Measurements from ENCODE around the gene CRIP1. TPM values are rescaled to one million over a fixed set of nuclear protein-coding genes. Genes with fewer than 3 reads are reported as not detected.

Gene CRIP1
- polyA plus RNA-seq, 1 donor (not counting 4 experiments of a cell fraction or from before 2014, with no cell fraction given) = 1.7 TPM

GRCh38 chr14:105484069-105484996, 2.4 kb upstream of the CRIP1 start:
- no peaks in the 10 kb centered on the region for H3K36me3 ChIP-seq (ENCODE audit: control insufficient read depth in 2 of 2, extremely low read depth in 1 of 2, insufficient read depth in 2 of 2, low read length in 2 of 2)
- FAIRE-seq = no peak

GRCh38 chr14:105484997-105485393, 1.7 kb upstream of the CRIP1 start:
- H3K79me2 ChIP-seq (ENCODE audit: control insufficient read depth, insufficient read depth, low read length) = no peaks in the 10 kb centered on the region
- H3K27me3 ChIP-seq (ENCODE audit: control insufficient read depth, extremely low read depth, insufficient read depth, low read length) = peaks cover 35% of the 10 kb centered on the region
- H4K20me1 ChIP-seq (ENCODE audit: control insufficient read depth, extremely low read depth, insufficient read depth, low read length) = no peaks in the 10 kb centered on the region
- H3K36me3 ChIP-seq (ENCODE audit: control insufficient read depth in 2 of 2, extremely low read depth in 1 of 2, insufficient read depth in 2 of 2, low read length in 2 of 2) = no peaks in the 10 kb centered on the region
- TF ChIP-seq EZH2 (IDR thresholded peaks at IDR 0.05; ENCODE audit: low read length) (no peak), CTCF (optimal IDR thresholded peaks at IDR 0.05 in 1 of 3, IDR thresholded peaks at IDR 0.05 in 1 of 3, conservative IDR thresholded peaks at IDR 0.05 in 1 of 3; ENCODE audit: extremely low read depth in 1 of 3, insufficient read depth in 2 of 3, low read length in 3 of 3) (no peak)
- H3K27ac ChIP-seq (ENCODE audit: control insufficient read depth, insufficient read depth, low read length) = no peak overlapping the region
- no peak overlapping the region for H3K4me2 ChIP-seq (ENCODE audit: control insufficient read depth, extremely low read depth, insufficient read depth, low read depth, low read length)
- H3K4me3 ChIP-seq (ENCODE audit: control insufficient read depth in 2 of 3, extremely low read depth in 1 of 3, insufficient read depth in 2 of 3, low read depth in 1 of 3, low read length in 3 of 3) = no peak overlapping the region
- H3K9me3 ChIP-seq (ENCODE audit: control insufficient read depth, low read depth, low read length) = no peaks in the 10 kb centered on the region
- H3K9me1 ChIP-seq (ENCODE audit: control insufficient read depth, extremely low read depth, insufficient read depth, low read length) = no peaks in the 10 kb centered on the region
- dilution Hi-C loops (cut with MboI; ENCODE audit: extremely low pct_ligation_motif_present, low sequenced_read_pairs) = no loop called here
- H3K9ac ChIP-seq (ENCODE audit: control insufficient read depth, extremely low read depth, insufficient read depth, low read length) = no peak overlapping the region
- no peak for DNase-seq (ENCODE audit: low read depth, low spot score)
- FAIRE-seq = no peak
- H2AFZ ChIP-seq (ENCODE audit: control insufficient read depth, low read length) = no peak overlapping the region
- H3K4me1 ChIP-seq (ENCODE audit: control insufficient read depth, extremely low read depth, insufficient read depth, low read length) = peaks cover 38% of the 10 kb centered on the region

More at GRCh38 chr14:105484069-105484996, 2.4 kb upstream of the CRIP1 start:
- Histone ChIP-seq H3K9ac (ENCODE audit: control insufficient read depth, extremely low read depth, insufficient read depth, low read length) (no peak overlapping the region), H3K27me3 (ENCODE audit: control insufficient read depth, extremely low read depth, insufficient read depth, low read length) (peaks cover 35% of the 10 kb centered on the region), H4K20me1 (ENCODE audit: control insufficient read depth, extremely low read depth, insufficient read depth, low read length) (no peaks in the 10 kb centered on the region), H3K9me1 (ENCODE audit: control insufficient read depth, extremely low read depth, insufficient read depth, low read length) (no peaks in the 10 kb centered on the region), H3K27ac (ENCODE audit: control insufficient read depth, insufficient read depth, low read length) (no peak overlapping the region), H3K4me2 (ENCODE audit: control insufficient read depth, extremely low read depth, insufficient read depth, low read depth, low read length) (no peak overlapping the region), H3K4me3 (ENCODE audit: control insufficient read depth in 2 of 3, extremely low read depth in 1 of 3, insufficient read depth in 2 of 3, low read depth in 1 of 3, low read length in 3 of 3) (no peak overlapping the region), H3K9me3 (ENCODE audit: control insufficient read depth, low read depth, low read length) (no peaks in the 10 kb centered on the region), H2AFZ (ENCODE audit: control insufficient read depth, low read length) (no peak overlapping the region), H3K4me1 (ENCODE audit: control insufficient read depth, extremely low read depth, insufficient read depth, low read length) (peaks cover 38% of the 10 kb centered on the region), H3K79me2 (ENCODE audit: control insufficient read depth, insufficient read depth, low read length) (no peaks in the 10 kb centered on the region)
- dilution Hi-C loops (cut with MboI; ENCODE audit: extremely low pct_ligation_motif_present, low sequenced_read_pairs) = no loop called here
- TF ChIP-seq CTCF (optimal IDR thresholded peaks at IDR 0.05 in 1 of 3, IDR thresholded peaks at IDR 0.05 in 1 of 3, conservative IDR thresholded peaks at IDR 0.05 in 1 of 3; ENCODE audit: extremely low read depth in 1 of 3, insufficient read depth in 2 of 3, low read length in 3 of 3) (no peak), EZH2 (IDR thresholded peaks at IDR 0.05; ENCODE audit: low read length) (no peak)
- DNase-seq (ENCODE audit: low read depth, low spot score) = no peak

All from keratinocyte (primary cell).